BLaER1 (cell line): Measurements from ENCODE around the gene TEDC1.

Source experiments
- H3K27ac ChIP-seq: shearing (Covaris generic); formaldehyde crosslinking; 2 replicates; pipeline ENCODE4 v1.8.1; 2022
- H3K27me3 ChIP-seq: shearing (Covaris generic); formaldehyde crosslinking; 2 replicates; pipeline ENCODE4 v1.8.1; 2022
- H3K36me3 ChIP-seq: shearing (Covaris generic); formaldehyde crosslinking; 2 replicates; pipeline ENCODE4 v1.8.1; 2022
- H3K4me1 ChIP-seq: shearing (Covaris generic); formaldehyde crosslinking; 2 replicates; pipeline ENCODE4 v1.8.1; 2022
- H3K4me2 ChIP-seq: shearing (Covaris generic); formaldehyde crosslinking; 2 replicates; pipeline ENCODE4 v1.8.1; 2022
- H3K4me3 ChIP-seq: shearing (Covaris generic); formaldehyde crosslinking; 2 replicates; pipeline ENCODE4 v1.8.1; 2022
- H3K9ac ChIP-seq: shearing (Covaris generic); formaldehyde crosslinking; 2 replicates; pipeline ENCODE4 v1.8.1; 2022
- H3K9me3 ChIP-seq: shearing (Covaris generic); formaldehyde crosslinking; 2 replicates; pipeline ENCODE4 v1.8.1; 2022
- H4K20me1 ChIP-seq: shearing (Covaris generic); formaldehyde crosslinking; 2 replicates; pipeline ENCODE4 v1.8.1; 2022
- Cebpa-rat ChIP-seq: shearing (Covaris generic); IDR thresholded peaks from 2 replicates; pipeline ENCODE4 v1.8.1; 2022

The TEDC1 gene

GRCh38 chr14:105484069-105484996 is 6.7 kb upstream of the TEDC1 start:
- Histone ChIP-seq H3K4me2 (peak overlapping the region; percentile 99), H3K9ac (peak overlapping the region; percentile 17; the same call in 1 of the 2 replicates), H3K9me3 (no peaks in the 10 kb centered on the region), H3K4me1 (peaks cover 97% of the 10 kb centered on the region), H3K4me3 (no peak overlapping the region), H3K27ac (no peak overlapping the region), H4K20me1 (peaks cover 49% of the 10 kb centered on the region), H3K36me3 (no peaks in the 10 kb centered on the region; the same call in 1 of the 2 replicates), H3K27me3 (peaks cover 55% of the 10 kb centered on the region)
- no peak for TF ChIP-seq Cebpa-rat

GRCh38 chr14:105484997-105485393 is 6.1 kb upstream of the TEDC1 start:
- peaks cover 94% of the 10 kb centered on the region for H3K4me1 ChIP-seq
- H3K9me3 ChIP-seq = no peaks in the 10 kb centered on the region
- H4K20me1 ChIP-seq = peaks cover 42% of the 10 kb centered on the region
- TF ChIP-seq Cebpa-rat = no peak
- no peaks in the 10 kb centered on the region; the same call in 1 of the 2 replicates for H3K36me3 ChIP-seq
- H3K4me3 ChIP-seq = no peak overlapping the region
- no peak overlapping the region for H3K27ac ChIP-seq
- H3K4me2 ChIP-seq = peak overlapping the region; percentile 99
- no peak overlapping the region for H3K9ac ChIP-seq
- peaks cover 48% of the 10 kb centered on the region for H3K27me3 ChIP-seq

GRCh38 chr14:105485739-105486162 is 5.3 kb upstream of the TEDC1 start:
- Histone ChIP-seq H3K4me3 (peak overlapping the region; percentile 72), H3K4me1 (peaks cover 88% of the 10 kb centered on the region)

GRCh38 chr14:105486163-105486973 is 4.7 kb upstream of the TEDC1 start, which contains the start of gene CRIP1:
Gene CRIP1 (plus strand): TSS chr14:105486886. CDS start chr14:105487260, 374 bp downstream.
- Histone ChIP-seq H3K36me3 (no peaks in the 10 kb centered on the region; the same call in 1 of the 2 replicates), H3K9ac (peak within 1 kb of the TSS; percentile 72), H3K4me2 (peak within 1 kb of the TSS; percentile 99), H3K27me3 (peaks cover 40% of the 10 kb centered on the region), H3K27ac (peak within 1 kb of the TSS; percentile 58), H3K4me1 (peaks cover 81% of the 10 kb centered on the region), H3K4me3 (peak within 1 kb of the TSS; percentile 72), H3K9me3 (no peaks in the 10 kb centered on the region), H4K20me1 (peaks cover 35% of the 10 kb centered on the region)
- no peak for TF ChIP-seq Cebpa-rat

More at GRCh38 chr14:105485739-105486162, 5.3 kb upstream of the TEDC1 start:
- Histone ChIP-seq H3K27me3 (peaks cover 41% of the 10 kb centered on the region), H4K20me1 (peaks cover 35% of the 10 kb centered on the region), H3K9me3 (no peaks in the 10 kb centered on the region), H3K27ac (no peak overlapping the region), H3K4me2 (peak overlapping the region; percentile 99), H3K36me3 (no peaks in the 10 kb centered on the region; the same call in 1 of the 2 replicates), H3K9ac (0 out of 2 replicates have a peak overlapping the region, but pooled peaks have one; percentile 72)
- no peak for TF ChIP-seq Cebpa-rat

- Histone ChIP-seq H3K4me2 (peak overlapping the region; percentile 99), H3K36me3 (no peaks in the 10 kb centered on the region; the same call in 1 of the 2 replicates), H3K9me3 (no peaks in the 10 kb centered on the region), H3K4me3 (peak overlapping the region; percentile 72), H4K20me1 (peaks cover 38% of the 10 kb centered on the region), H3K4me1 (peaks cover 80% of the 10 kb centered on the region), H3K27ac (peak overlapping the region; percentile 58), H3K27me3 (peaks cover 40% of the 10 kb centered on the region), H3K9ac (peak overlapping the region; percentile 72)
- no peak for TF ChIP-seq Cebpa-rat
These were observed 4.0 kb upstream of the TEDC1 start for GRCh38 chr14:105486974-105487448.

- peak overlapping the region; percentile 72 for H3K9ac ChIP-seq
- H4K20me1 ChIP-seq = peaks cover 38% of the 10 kb centered on the region
- TF ChIP-seq Cebpa-rat = no peak
- H3K4me1 ChIP-seq = peaks cover 80% of the 10 kb centered on the region
- H3K27me3 ChIP-seq = peaks cover 40% of the 10 kb centered on the region
- H3K4me2 ChIP-seq = peak overlapping the region; percentile 99
- peaks cover 2% of the 10 kb centered on the region for H3K36me3 ChIP-seq
- peak overlapping the region; percentile 58 for H3K27ac ChIP-seq
- H3K4me3 ChIP-seq = peak overlapping the region; percentile 72
- H3K9me3 ChIP-seq = no peaks in the 10 kb centered on the region
These were observed 3.5 kb upstream of the TEDC1 start for GRCh38 chr14:105487449-105487985.

GRCh38 chr14:105487986-105488777 is 2.9 kb upstream of the TEDC1 start:
- Histone ChIP-seq H3K9me3 (no peaks in the 10 kb centered on the region), H3K4me1 (peaks cover 76% of the 10 kb centered on the region), H4K20me1 (peaks cover 36% of the 10 kb centered on the region), H3K36me3 (peaks cover 8% of the 10 kb centered on the region), H3K9ac (peak overlapping the region; percentile 72), H3K27me3 (peaks cover 40% of the 10 kb centered on the region), H3K27ac (peak overlapping the region; percentile 58; the same call in 1 of the 2 replicates), H3K4me3 (peak overlapping the region; percentile 72), H3K4me2 (peak overlapping the region; percentile 100)
- no peak for TF ChIP-seq Cebpa-rat

GRCh38 chr14:105488781-105489541 is 2.1 kb upstream of the TEDC1 start:
- TF ChIP-seq Cebpa-rat = no peak
- Histone ChIP-seq H3K9me3 (no peaks in the 10 kb centered on the region), H3K4me1 (peaks cover 68% of the 10 kb centered on the region), H3K4me3 (peak overlapping the region; percentile 75), H4K20me1 (peaks cover 34% of the 10 kb centered on the region), H3K9ac (0 out of 2 replicates have a peak overlapping the region, but pooled peaks have one; percentile 46), H3K27ac (0 out of 2 replicates have a peak overlapping the region, but pooled peaks have one; percentile 6), H3K4me2 (peak overlapping the region; percentile 100), H3K27me3 (peaks cover 40% of the 10 kb centered on the region), H3K36me3 (peaks cover 13% of the 10 kb centered on the region)
